ENCODE data around the gene CADPS2. TPM values are rescaled to one million over a fixed set of nuclear protein-coding genes. Genes with fewer than 3 reads are reported as not detected.
A peak's percentile ranks its signal among the peaks of the same experiment; 100 is the strongest.

The CADPS2 gene
- polyA plus RNA-seq, 2 donors: 1.6 to 3.3 TPM

DNA sequence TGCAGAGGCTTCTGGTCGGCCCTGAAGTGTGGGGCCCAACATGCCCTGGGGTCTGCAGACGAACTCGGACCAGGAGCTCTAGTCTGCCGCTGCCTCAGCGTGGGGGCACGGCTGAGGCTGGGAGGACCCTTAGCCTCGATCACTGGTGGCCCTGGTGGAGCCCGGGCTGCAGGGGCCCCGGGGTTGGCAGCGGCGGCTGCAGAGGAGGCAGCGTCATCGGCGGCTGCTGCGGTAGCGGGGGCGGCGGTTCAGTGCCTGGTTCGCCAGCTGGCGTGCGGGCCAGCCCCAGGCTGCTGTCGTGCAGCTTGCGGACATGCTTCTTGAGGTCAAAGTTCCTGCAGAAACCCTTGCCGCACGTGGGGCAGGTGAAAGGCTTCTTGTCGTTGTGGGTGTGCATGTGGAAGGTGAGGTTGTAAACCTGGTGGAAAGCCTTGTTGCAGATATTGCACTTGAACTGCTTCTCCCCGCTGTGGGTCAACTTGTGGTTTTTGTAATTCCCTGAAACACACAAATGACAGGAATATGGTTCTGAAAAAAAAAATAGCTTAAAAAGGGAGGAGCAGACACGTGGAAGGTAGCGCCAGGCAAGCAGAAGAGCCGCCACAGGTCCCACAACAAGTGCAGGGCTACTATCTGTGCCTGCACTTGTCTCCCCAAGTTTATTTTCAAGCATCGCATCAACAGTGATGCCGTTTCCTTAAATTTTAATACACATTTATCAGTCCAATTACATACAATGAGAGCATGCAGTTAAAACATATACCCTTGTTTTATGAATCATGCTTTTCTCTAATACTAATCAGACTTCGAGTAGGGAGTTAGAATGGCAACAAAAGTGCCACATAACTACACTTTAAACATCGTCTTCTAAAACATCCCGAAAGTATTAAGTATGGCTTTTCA is 584.2 kb downstream of the CADPS2 start:
- H3K4me3 ChIP-seq (ENCODE audit: low read depth in 1 of 2, low read length in 2 of 2): no peak overlapping the region
- H3K27me3 ChIP-seq (ENCODE audit: control insufficient read depth in 1 of 2, insufficient read depth in 2 of 2, low read length in 2 of 2): peaks cover 11 to 36% of the 10 kb centered on the region in 2 donors
- no peaks in the 10 kb centered on the region for H3K36me3 ChIP-seq (ENCODE audit: control insufficient read depth in 2 of 2, insufficient read depth in 2 of 2, low read length in 1 of 2)
- H3K9me3 ChIP-seq (ENCODE audit: control insufficient read depth in 2 of 2, insufficient read depth in 1 of 2, low read depth in 1 of 2, low read length in 1 of 2): peaks cover 2 to 7% of the 10 kb centered on the region in 2 donors
- no peak overlapping the region for H3K27ac ChIP-seq (ENCODE audit: low read depth in 2 of 2, low read length in 1 of 2)
- H3K4me1 ChIP-seq (ENCODE audit: control insufficient read depth in 2 of 2, insufficient read depth in 2 of 2, low read length in 1 of 2): peaks cover 17 to 26% of the 10 kb centered on the region in 2 donors
- WGBS, 2 donors: 13 to 14% methylated on average over 35 of the region's 35 CpGs

DNA sequence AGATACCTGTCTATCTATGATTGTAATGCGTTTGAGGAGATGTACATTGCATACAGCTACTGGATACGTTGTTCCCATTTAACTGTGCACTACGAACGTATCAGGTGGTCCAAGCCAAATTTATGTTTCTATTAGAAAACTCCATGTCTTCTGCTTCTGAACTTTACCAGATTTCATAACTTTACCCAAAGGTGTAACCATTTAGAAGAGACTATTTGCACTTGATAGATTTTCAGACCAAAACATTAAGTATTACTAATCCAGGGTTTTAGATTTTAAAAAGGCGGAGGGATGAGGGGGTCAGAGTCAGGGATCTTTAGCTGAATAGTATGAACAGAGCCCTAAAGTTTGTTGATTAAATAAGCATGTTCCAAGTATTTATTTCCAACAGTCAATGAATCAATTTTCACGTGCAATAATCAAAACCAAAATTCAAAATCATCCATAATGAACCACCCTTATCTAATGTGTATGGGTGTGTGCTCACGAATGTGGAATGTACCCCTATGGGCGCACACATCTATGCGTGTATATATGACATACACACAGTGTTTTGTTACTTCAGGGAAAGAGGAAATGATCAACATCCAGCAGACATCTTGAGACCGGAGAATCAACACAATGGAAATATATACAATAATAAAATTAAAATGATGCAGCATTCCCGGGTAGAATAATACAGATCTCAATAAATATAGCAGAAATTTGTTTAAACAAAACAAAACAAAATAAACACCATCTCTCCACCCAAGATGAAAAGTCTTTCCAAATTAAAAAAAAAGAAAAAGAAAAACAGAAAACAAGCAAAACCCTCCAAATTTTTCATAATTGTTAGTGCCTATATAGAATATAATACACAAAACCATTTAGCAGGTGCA is 585.1 kb downstream of the CADPS2 start:
- no peak overlapping the region for H3K27ac ChIP-seq (ENCODE audit: low read depth in 2 of 2, low read length in 1 of 2)
- no peak overlapping the region for H3K4me3 ChIP-seq (ENCODE audit: low read depth in 1 of 2, low read length in 2 of 2)
- 20 to 22% methylated on average over 11 of the region's 11 CpGs for WGBS, 2 donors
- H3K9me3 ChIP-seq (ENCODE audit: control insufficient read depth in 2 of 2, insufficient read depth in 1 of 2, low read depth in 1 of 2, low read length in 1 of 2): peaks cover 2 to 7% of the 10 kb centered on the region in 2 donors
- H3K27me3 ChIP-seq (ENCODE audit: control insufficient read depth in 1 of 2, insufficient read depth in 2 of 2, low read length in 2 of 2): peaks cover 9 to 28% of the 10 kb centered on the region in 2 donors
- no peaks in the 10 kb centered on the region for H3K36me3 ChIP-seq (ENCODE audit: control insufficient read depth in 2 of 2, insufficient read depth in 2 of 2, low read length in 1 of 2)
- H3K4me1 ChIP-seq (ENCODE audit: control insufficient read depth in 2 of 2, insufficient read depth in 2 of 2, low read length in 1 of 2): peaks cover 17 to 22% of the 10 kb centered on the region in 2 donors

DNA sequence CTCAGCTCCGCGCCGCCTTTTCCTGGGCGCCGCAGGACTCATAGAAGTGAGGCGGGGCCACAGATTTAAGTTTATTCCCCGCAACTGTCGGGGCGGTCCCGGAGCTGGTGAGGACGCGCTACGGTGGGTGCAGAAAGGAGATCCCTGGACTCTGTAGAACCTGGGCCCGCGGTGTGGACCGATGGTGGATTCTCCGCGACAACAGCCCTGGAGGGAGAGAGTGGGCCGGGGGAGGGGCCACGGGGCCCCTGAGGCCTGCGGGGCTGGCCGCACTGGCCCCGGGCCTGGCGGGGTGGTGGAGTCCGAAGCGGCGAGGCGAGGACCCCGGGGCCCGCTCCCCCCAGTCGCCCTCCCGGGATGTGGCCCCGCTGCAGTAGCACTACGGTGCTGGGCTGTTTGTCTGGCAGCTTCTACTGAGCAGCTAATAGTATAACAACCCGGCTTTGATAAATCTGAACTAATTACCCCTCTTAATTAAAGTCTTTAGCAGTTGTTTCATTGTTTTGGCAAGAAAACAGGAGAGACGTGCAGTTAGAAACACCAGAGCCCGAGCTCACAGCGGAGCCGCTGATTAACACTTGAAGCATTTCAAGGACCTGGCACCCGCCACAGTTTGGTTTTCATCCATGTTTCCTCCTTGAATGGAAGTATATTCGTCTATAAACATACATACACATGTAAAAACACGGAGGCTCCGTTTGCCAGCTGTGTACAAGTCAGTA is 585.9 kb downstream of the CADPS2 start:
- H3K4me3 ChIP-seq (ENCODE audit: low read depth in 1 of 2, low read length in 2 of 2): peak overlapping the region in 1 of 2 donors; percentile 4
- H3K9me3 ChIP-seq (ENCODE audit: control insufficient read depth in 2 of 2, insufficient read depth in 1 of 2, low read depth in 1 of 2, low read length in 1 of 2): peaks cover 0 to 7% of the 10 kb centered on the region in 2 donors
- peaks cover under 1 to 23% of the 10 kb centered on the region in 2 donors for H3K27me3 ChIP-seq (ENCODE audit: control insufficient read depth in 1 of 2, insufficient read depth in 2 of 2, low read length in 2 of 2)
- H3K27ac ChIP-seq (ENCODE audit: low read depth in 2 of 2, low read length in 1 of 2): no peak overlapping the region
- H3K36me3 ChIP-seq (ENCODE audit: control insufficient read depth in 2 of 2, insufficient read depth in 2 of 2, low read length in 1 of 2): no peaks in the 10 kb centered on the region
- H3K4me1 ChIP-seq (ENCODE audit: control insufficient read depth in 2 of 2, insufficient read depth in 2 of 2, low read length in 1 of 2): peaks cover 9 to 15% of the 10 kb centered on the region in 2 donors
- 9% methylated on average over 41 to 43 of the region's 43 CpGs for WGBS, 2 donors

DNA sequence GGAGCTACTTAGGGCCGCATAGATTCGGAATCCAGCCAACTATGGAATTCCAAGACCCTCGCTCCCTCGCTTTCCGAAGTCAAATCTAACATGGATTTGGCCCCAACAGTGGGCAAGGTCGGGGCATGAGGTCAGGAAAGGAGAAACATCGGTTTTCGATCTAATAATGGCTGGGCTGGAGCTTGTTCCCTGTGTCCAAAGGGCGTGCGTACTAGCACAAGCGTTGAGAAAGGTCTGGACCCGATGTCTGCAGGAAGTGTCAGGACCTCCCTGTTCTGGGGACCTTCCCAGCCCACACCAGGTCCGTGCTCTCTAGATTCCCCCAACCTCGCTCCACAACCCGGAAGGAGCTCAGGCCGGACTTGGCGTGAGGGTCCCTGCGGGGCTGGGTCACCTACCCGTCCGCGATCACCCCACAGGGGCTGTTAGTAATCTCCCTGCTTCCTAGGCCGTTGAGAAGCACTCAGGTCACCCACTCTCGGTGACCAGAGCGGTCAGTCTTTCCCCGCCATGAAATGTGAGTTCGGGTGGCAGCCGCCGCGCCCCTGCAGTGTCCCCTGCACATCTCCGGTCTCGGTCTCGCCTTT is 586.5 kb downstream of the CADPS2 start:
- H3K27ac ChIP-seq (ENCODE audit: low read depth in 2 of 2, low read length in 1 of 2): no peak overlapping the region
- WGBS, 2 donors: 13 to 15% methylated on average over 30 to 32 of the region's 32 CpGs
- peaks cover 0 to 7% of the 10 kb centered on the region in 2 donors for H3K9me3 ChIP-seq (ENCODE audit: control insufficient read depth in 2 of 2, insufficient read depth in 1 of 2, low read depth in 1 of 2, low read length in 1 of 2)
- H3K4me3 ChIP-seq (ENCODE audit: low read depth in 1 of 2, low read length in 2 of 2): peak overlapping the region in 1 of 2 donors; percentile 4
- H3K36me3 ChIP-seq (ENCODE audit: control insufficient read depth in 2 of 2, insufficient read depth in 2 of 2, low read length in 1 of 2): no peaks in the 10 kb centered on the region
- peaks cover 5 to 10% of the 10 kb centered on the region in 2 donors for H3K4me1 ChIP-seq (ENCODE audit: control insufficient read depth in 2 of 2, insufficient read depth in 2 of 2, low read length in 1 of 2)
- H3K27me3 ChIP-seq (ENCODE audit: control insufficient read depth in 1 of 2, insufficient read depth in 2 of 2, low read length in 2 of 2): peaks cover 0 to 23% of the 10 kb centered on the region in 2 donors

DNA sequence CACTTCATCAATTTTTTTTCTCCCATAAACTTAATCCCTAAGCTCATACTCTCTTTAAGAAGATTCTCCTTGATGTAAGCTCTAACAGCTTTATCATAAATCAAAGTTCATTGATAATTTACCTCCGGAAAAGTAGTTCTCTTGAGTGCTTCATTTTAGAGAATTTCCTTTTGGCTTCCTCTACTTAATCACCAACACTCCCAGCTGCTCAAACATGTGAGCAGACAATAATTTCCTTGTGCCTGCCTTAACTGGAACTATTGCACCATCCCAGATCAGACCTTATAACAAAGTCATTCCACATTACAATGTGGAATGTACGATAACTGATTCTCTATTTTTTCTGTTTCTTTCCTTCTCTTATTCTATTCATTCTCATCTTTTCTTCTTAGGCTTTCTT is 587.6 kb downstream of the CADPS2 start:
- H3K27me3 ChIP-seq (ENCODE audit: control insufficient read depth in 1 of 2, insufficient read depth in 2 of 2, low read length in 2 of 2): peaks cover 0 to 18% of the 10 kb centered on the region in 2 donors
- no peak overlapping the region for H3K4me3 ChIP-seq (ENCODE audit: low read depth in 1 of 2, low read length in 2 of 2)
- 71 to 75% methylated on average over 2 of the region's 2 CpGs for WGBS, 2 donors
- no peak overlapping the region for H3K27ac ChIP-seq (ENCODE audit: low read depth in 2 of 2, low read length in 1 of 2)
- H3K4me1 ChIP-seq (ENCODE audit: control insufficient read depth in 2 of 2, insufficient read depth in 2 of 2, low read length in 1 of 2): peaks cover 0 to 5% of the 10 kb centered on the region in 2 donors
- H3K36me3 ChIP-seq (ENCODE audit: control insufficient read depth in 2 of 2, insufficient read depth in 2 of 2, low read length in 1 of 2): no peaks in the 10 kb centered on the region
- peaks cover 0 to 7% of the 10 kb centered on the region in 2 donors for H3K9me3 ChIP-seq (ENCODE audit: control insufficient read depth in 2 of 2, insufficient read depth in 1 of 2, low read depth in 1 of 2, low read length in 1 of 2)

DNA sequence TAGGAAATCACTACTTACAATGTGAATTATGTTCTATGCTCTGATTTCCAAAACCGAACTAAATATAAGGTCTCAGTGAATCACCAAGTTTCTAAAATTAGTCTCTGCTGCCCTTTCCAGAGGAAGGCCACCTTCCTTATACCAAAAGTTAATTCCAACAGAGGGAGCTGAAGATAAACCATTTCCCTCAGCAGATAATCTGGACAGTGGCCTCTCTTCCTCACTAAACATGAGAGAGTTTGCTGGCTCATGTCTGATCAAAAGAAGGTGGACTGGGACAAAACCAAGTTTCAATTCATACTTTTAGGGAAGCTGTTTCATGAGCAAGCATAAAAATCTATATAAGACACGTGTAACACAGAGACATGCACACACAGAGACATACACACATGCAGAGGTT is 588.1 kb downstream of the CADPS2 start:
- Histone ChIP-seq H3K36me3 (ENCODE audit: control insufficient read depth in 2 of 2, insufficient read depth in 2 of 2, low read length in 1 of 2) (no peaks in the 10 kb centered on the region), H3K27ac (ENCODE audit: low read depth in 2 of 2, low read length in 1 of 2) (no peak overlapping the region), H3K4me3 (ENCODE audit: low read depth in 1 of 2, low read length in 2 of 2) (no peak overlapping the region), H3K27me3 (ENCODE audit: control insufficient read depth in 1 of 2, insufficient read depth in 2 of 2, low read length in 2 of 2) (peaks cover 0 to 18% of the 10 kb centered on the region in 2 donors), H3K4me1 (ENCODE audit: control insufficient read depth in 2 of 2, insufficient read depth in 2 of 2, low read length in 1 of 2) (peaks cover 0 to 5% of the 10 kb centered on the region in 2 donors), H3K9me3 (ENCODE audit: control insufficient read depth in 2 of 2, insufficient read depth in 1 of 2, low read depth in 1 of 2, low read length in 1 of 2) (peaks cover 0 to 7% of the 10 kb centered on the region in 2 donors)
- 53 to 57% methylated on average over 2 of the region's 2 CpGs for WGBS, 2 donors

DNA sequence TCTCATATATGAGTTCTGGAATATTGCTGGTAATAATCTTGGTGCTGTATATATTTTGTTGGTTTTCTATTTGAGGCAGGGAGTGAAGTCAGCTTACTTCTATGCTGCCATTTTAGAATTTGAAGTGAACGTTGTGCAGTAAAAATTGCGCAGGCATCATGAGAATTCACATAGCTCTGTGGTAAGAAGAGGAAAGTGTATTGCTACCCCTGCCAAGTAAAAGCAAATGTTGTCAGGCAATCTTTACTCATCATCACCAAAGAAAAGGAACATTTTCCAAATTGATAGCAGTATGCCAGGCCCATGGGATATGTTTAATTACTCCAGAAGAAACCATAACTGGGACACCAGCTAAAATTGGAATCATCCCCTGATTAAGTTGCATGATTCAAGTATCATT is 595.1 kb downstream of the CADPS2 start:
- 91 to 93% methylated on average over 2 of the region's 2 CpGs for WGBS, 2 donors
- Histone ChIP-seq H3K27me3 (ENCODE audit: control insufficient read depth in 1 of 2, insufficient read depth in 2 of 2, low read length in 2 of 2) (no peaks in the 10 kb centered on the region), H3K4me1 (ENCODE audit: control insufficient read depth in 2 of 2, insufficient read depth in 2 of 2, low read length in 1 of 2) (no peaks in the 10 kb centered on the region), H3K9me3 (ENCODE audit: control insufficient read depth in 2 of 2, insufficient read depth in 1 of 2, low read depth in 1 of 2, low read length in 1 of 2) (peaks cover 0 to 3% of the 10 kb centered on the region in 2 donors), H3K4me3 (ENCODE audit: low read depth in 1 of 2, low read length in 2 of 2) (no peak overlapping the region), H3K36me3 (ENCODE audit: control insufficient read depth in 2 of 2, insufficient read depth in 2 of 2, low read length in 1 of 2) (no peaks in the 10 kb centered on the region), H3K27ac (ENCODE audit: low read depth in 2 of 2, low read length in 1 of 2) (no peak overlapping the region)

DNA sequence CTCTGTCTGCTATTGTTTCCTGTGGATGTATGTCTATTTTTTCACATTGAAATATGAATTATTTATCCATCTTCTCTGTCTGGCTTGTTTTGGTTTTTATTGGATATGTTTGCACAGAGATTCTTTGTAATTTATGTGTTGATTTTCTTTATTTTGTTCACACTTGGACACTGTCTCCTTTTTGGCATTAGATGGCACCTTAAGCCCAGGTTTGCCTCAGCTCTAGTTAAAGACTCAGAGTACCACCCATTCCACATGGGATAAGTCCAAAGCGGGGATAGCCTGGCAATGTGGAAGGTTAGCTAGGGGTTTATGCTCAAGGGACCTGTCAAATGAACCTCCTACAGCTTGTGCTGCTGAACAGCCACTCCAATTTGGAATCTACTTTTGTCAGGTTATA is 595.8 kb downstream of the CADPS2 start:
- Histone ChIP-seq H3K27me3 (ENCODE audit: control insufficient read depth in 1 of 2, insufficient read depth in 2 of 2, low read length in 2 of 2) (no peaks in the 10 kb centered on the region), H3K9me3 (ENCODE audit: control insufficient read depth in 2 of 2, insufficient read depth in 1 of 2, low read depth in 1 of 2, low read length in 1 of 2) (peaks cover 0 to 3% of the 10 kb centered on the region in 2 donors), H3K4me1 (ENCODE audit: control insufficient read depth in 2 of 2, insufficient read depth in 2 of 2, low read length in 1 of 2) (no peaks in the 10 kb centered on the region), H3K4me3 (ENCODE audit: low read depth in 1 of 2, low read length in 2 of 2) (no peak overlapping the region), H3K27ac (ENCODE audit: low read depth in 2 of 2, low read length in 1 of 2) (no peak overlapping the region), H3K36me3 (ENCODE audit: control insufficient read depth in 2 of 2, insufficient read depth in 2 of 2, low read length in 1 of 2) (no peaks in the 10 kb centered on the region)
- 89 to 91% methylated on average over 1 of the region's 1 CpG for WGBS, 2 donors

DNA sequence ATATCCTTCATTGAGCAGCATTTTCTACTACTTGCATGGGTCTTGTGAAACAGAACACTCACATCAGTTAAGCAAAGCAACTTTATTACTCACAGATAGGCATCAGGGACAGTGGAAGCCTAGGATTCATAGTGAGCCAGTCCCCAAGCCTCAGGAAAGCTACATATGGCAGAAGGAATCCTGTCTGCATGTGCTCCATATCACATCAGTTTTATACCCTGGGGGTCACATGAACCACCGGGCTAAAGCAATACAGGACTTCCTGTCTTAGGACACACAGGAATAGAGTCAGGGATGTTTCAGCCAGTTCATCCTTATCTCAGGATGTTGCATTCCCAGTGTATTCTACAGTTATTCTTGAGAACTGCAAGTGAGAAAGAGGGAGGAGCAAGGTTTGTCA is 596.8 kb downstream of the CADPS2 start:
- peaks cover 0 to 3% of the 10 kb centered on the region in 2 donors for H3K9me3 ChIP-seq (ENCODE audit: control insufficient read depth in 2 of 2, insufficient read depth in 1 of 2, low read depth in 1 of 2, low read length in 1 of 2)
- no peak overlapping the region for H3K4me3 ChIP-seq (ENCODE audit: low read depth in 1 of 2, low read length in 2 of 2)
- 64 to 77% methylated on average over 1 of the region's 1 CpG for WGBS, 2 donors
- no peaks in the 10 kb centered on the region for H3K36me3 ChIP-seq (ENCODE audit: control insufficient read depth in 2 of 2, insufficient read depth in 2 of 2, low read length in 1 of 2)
- no peaks in the 10 kb centered on the region for H3K4me1 ChIP-seq (ENCODE audit: control insufficient read depth in 2 of 2, insufficient read depth in 2 of 2, low read length in 1 of 2)
- no peak overlapping the region for H3K27ac ChIP-seq (ENCODE audit: low read depth in 2 of 2, low read length in 1 of 2)
- no peaks in the 10 kb centered on the region for H3K27me3 ChIP-seq (ENCODE audit: control insufficient read depth in 1 of 2, insufficient read depth in 2 of 2, low read length in 2 of 2)

All from esophagus (tissue), 2 donors.